HEK293T (cell line): ENCODE measurements around the gene MYOM3.

Experiments used
- CTCF ChIA-PET: fragments of 350-600 bp; formaldehyde crosslinking; extraction: SDS; loops from one replicate; lab custom pipeline; 2021; ENCODE audit warnings: antibody characterized with exemption, inconsistent platforms; lab: Yijun Ruan, JAX
- POLR2A ChIA-PET: fragments of 350-600 bp; formaldehyde crosslinking; extraction: SDS; loops from one replicate; lab custom pipeline; 2020; ENCODE audit warnings: antibody characterized with exemption, inconsistent platforms; lab: Yijun Ruan, JAX
- DNase-seq: peaks from one replicate; pipeline ENCODE4 v3.0.0; 2012; ENCODE audit warnings: mixed read lengths; ENCODE audit errors: extremely low spot score
- ARNT ChIP-seq: fragments of 450-650 bp; IDR thresholded peaks from 2 replicates; pipeline ENCODE4 v1.6.1; 2017; ENCODE audit warnings: mild to moderate bottlenecking
- BHLHE40 ChIP-seq: fragments of 450-650 bp; IDR thresholded peaks from 2 replicates; pipeline ENCODE4 v1.6.1; 2016; ENCODE audit warnings: mild to moderate bottlenecking, moderate library complexity, borderline replicate concordance
- CTBP1 ChIP-seq: fragments of 450-650 bp; IDR thresholded peaks from 2 replicates; pipeline ENCODE4 v1.6.1; 2016; ENCODE audit warnings: borderline replicate concordance
- ELF4 ChIP-seq: fragments of 450-650 bp; IDR thresholded peaks from 2 replicates; pipeline ENCODE4 v1.6.1; 2017; ENCODE audit warnings: antibody characterized with exemption
- FOXA1 ChIP-seq: fragments of 450-650 bp; IDR thresholded peaks from 2 replicates; pipeline ENCODE4 v1.6.1; 2016; ENCODE audit warnings: mild to moderate bottlenecking
- FOXK2 ChIP-seq: fragments of 450-650 bp; IDR thresholded peaks from 2 replicates; pipeline ENCODE4 v1.6.1; 2016; ENCODE audit warnings: mild to moderate bottlenecking
- FOXM1 ChIP-seq: fragments of 450-650 bp; IDR thresholded peaks from 2 replicates; pipeline ENCODE4 v1.6.1; 2017; ENCODE audit warnings: mild to moderate bottlenecking, borderline replicate concordance
- HDGF ChIP-seq: fragments of 450-650 bp; IDR thresholded peaks from 2 replicates; pipeline ENCODE4 v1.6.1; 2017; ENCODE audit warnings: antibody characterized with exemption, borderline replicate concordance
- L3MBTL2 ChIP-seq: fragments of 450-650 bp; conservative IDR thresholded peaks from 2 replicates; pipeline ENCODE4 v1.6.1; 2016; ENCODE audit warnings: mild to moderate bottlenecking
- LEF1 ChIP-seq: fragments of 450-650 bp; IDR thresholded peaks from 2 replicates; pipeline ENCODE4 v1.6.1; 2017; ENCODE audit warnings: mild to moderate bottlenecking, borderline replicate concordance
- NFRKB ChIP-seq: fragments of 450-650 bp; IDR thresholded peaks from 2 replicates; pipeline ENCODE4 v1.6.1; 2016; ENCODE audit warnings: mild to moderate bottlenecking, moderate library complexity
- PKNOX1 ChIP-seq: fragments of 450-650 bp; IDR thresholded peaks from 2 replicates; pipeline ENCODE4 v1.6.1; 2016
- SP1 ChIP-seq: fragments of 450-650 bp; IDR thresholded peaks from 2 replicates; pipeline ENCODE4 v1.6.1; 2017
- SUZ12 ChIP-seq: fragments of 450-650 bp; IDR thresholded peaks from 2 replicates; pipeline ENCODE4 v1.6.1; 2016; ENCODE audit warnings: mild to moderate bottlenecking
- TARDBP ChIP-seq: fragments of 450-650 bp; IDR thresholded peaks from 2 replicates; pipeline ENCODE4 v1.6.1; 2016
- ZNF384 ChIP-seq: fragments of 450-650 bp; IDR thresholded peaks from 2 replicates; pipeline ENCODE4 v1.6.1; 2016

Gene MYOM3

GRCh38 chr1:24105368-24106160, 6.4 kb downstream of the MYOM3 start:
- no peak for DNase-seq
- ChIA-PET POLR2A (interaction anchor here (0.7 to 1.0 kb wide), 2 partner anchors 16 to 151 kb away, joined by 3 read pairs; no protein-coding TSS in a partner anchor), CTCF (interaction anchor here (0.5 kb wide), 1 partner anchor 51 kb away, joined by 4 read pairs; no protein-coding TSS in a partner anchor)
- no peak for TF ChIP-seq LEF1
- TF ChIP-seq ARNT = no peak
- no peak for TF ChIP-seq ELF4
- no peak for TF ChIP-seq FOXA1
- TF ChIP-seq SP1 = no peak
- TF ChIP-seq SUZ12 = no peak
- no peak for TF ChIP-seq CTBP1

GRCh38 chr1:24104854-24105253, 7.1 kb downstream of the MYOM3 start:
- no peak for TF ChIP-seq SUZ12
- no peak for TF ChIP-seq FOXM1
- no peak for TF ChIP-seq ZNF384
- no peak for TF ChIP-seq TARDBP
- TF ChIP-seq HDGF = no peak
- no peak for TF ChIP-seq ARNT
- TF ChIP-seq L3MBTL2 = no peak
- TF ChIP-seq SP1 = no peak
- no peak for TF ChIP-seq PKNOX1

GRCh38 chr1:24103879-24104278, 8.1 kb downstream of the MYOM3 start:
- ChIA-PET CTCF (no interaction called here), POLR2A (interaction anchor here (1.2 kb wide), 1 partner anchor 19 kb away, joined by 3 read pairs; no protein-coding TSS in a partner anchor)
- DNase-seq = no peak
- TF ChIP-seq L3MBTL2 (no peak), PKNOX1 (no peak), HDGF (no peak), SP1 (no peak), ZNF384 (no peak), ELF4 (no peak), LEF1 (no peak), NFRKB (no peak), ARNT (no peak), TARDBP (no peak), FOXA1 (no peak), SUZ12 (no peak), FOXK2 (no peak), BHLHE40 (no peak)

More at GRCh38 chr1:24104854-24105253, 7.1 kb downstream of the MYOM3 start:
- no peak for DNase-seq
- CTCF ChIA-PET = no interaction called here
- POLR2A ChIA-PET = interaction anchor here (0.7 to 1.0 kb wide), 2 partner anchors 16 to 150 kb away, joined by 3 read pairs; no protein-coding TSS in a partner anchor

GRCh38 chr1:24103408-24103807, 8.5 kb downstream of the MYOM3 start:
- DNase-seq = no peak
- ChIA-PET CTCF (no interaction called here), POLR2A (interaction anchor here (1.2 kb wide), 1 partner anchor 19 kb away, joined by 3 read pairs; no protein-coding TSS in a partner anchor)
- no peak for TF ChIP-seq ZNF384
- TF ChIP-seq ELF4 = no peak
- no peak for TF ChIP-seq L3MBTL2
- TF ChIP-seq HDGF = no peak
- TF ChIP-seq SP1 = no peak
- TF ChIP-seq FOXA1 = no peak
- no peak for TF ChIP-seq SUZ12
- TF ChIP-seq FOXM1 = no peak
- TF ChIP-seq FOXK2 = no peak
- no peak for TF ChIP-seq LEF1
- TF ChIP-seq CTBP1 = no peak
- TF ChIP-seq ARNT = no peak
- TF ChIP-seq BHLHE40 = no peak
- no peak for TF ChIP-seq PKNOX1
- TF ChIP-seq TARDBP = no peak
- TF ChIP-seq NFRKB = no peak

GRCh38 chr1:24102961-24103360, 9.0 kb downstream of the MYOM3 start:
- POLR2A ChIA-PET = interaction anchor here (1.2 kb wide), 1 partner anchor 20 kb away, joined by 3 read pairs; no protein-coding TSS in a partner anchor
- no peak for DNase-seq
- CTCF ChIA-PET = interaction anchor here (0.6 kb wide), 1 partner anchor 13 kb away, joined by 3 read pairs; no protein-coding TSS in a partner anchor
- TF ChIP-seq ZNF384 (no peak), TARDBP (no peak), SP1 (no peak), HDGF (no peak), BHLHE40 (no peak), PKNOX1 (no peak), SUZ12 (no peak)
